Measurements from ENCODE around the gene CLCN2.
A peak's percentile ranks its signal among the peaks of the same experiment; 100 is the strongest.

Gene CLCN2

GRCh38 chr3:184361532-184361931 is at the start of gene CLCN2, which contains the start of gene POLR2H:
TSS of gene CLCN2 (minus strand) at chr3:184361605. CDS start at chr3:184361479, 126 bp downstream.
TSS of gene POLR2H (plus strand) at chr3:184361710. CDS start at chr3:184363493, 1,783 bp downstream.
- DNase-seq: peak; percentile 61

- DNase-seq: no peak
These were observed 48.6 kb upstream of the CLCN2 start for GRCh38 chr3:184409946-184410500.

- DNase-seq: no peak
These were observed 48.0 kb upstream of the CLCN2 start for GRCh38 chr3:184409331-184409926.

GRCh38 chr3:184405075-184406030 is 43.9 kb upstream of the CLCN2 start:
- no peak for DNase-seq

- DNase-seq: no peak
These were observed 38.0 kb upstream of the CLCN2 start for GRCh38 chr3:184399410-184399809.

- no peak for DNase-seq
These were observed 33.9 kb upstream of the CLCN2 start for GRCh38 chr3:184395320-184395660.

- no peak for DNase-seq
These were observed 29.9 kb upstream of the CLCN2 start for GRCh38 chr3:184391266-184391665.

- DNase-seq: no peak
These were observed 28.6 kb upstream of the CLCN2 start for GRCh38 chr3:184389935-184390528.

GRCh38 chr3:184389384-184389783 is 28.0 kb upstream of the CLCN2 start:
- DNase-seq: no peak

GRCh38 chr3:184388936-184389230 is 27.5 kb upstream of the CLCN2 start:
- no peak for DNase-seq

GRCh38 chr3:184388164-184388935 is 26.9 kb upstream of the CLCN2 start:
- no peak for DNase-seq

- no peak for DNase-seq
These were observed 25.8 kb upstream of the CLCN2 start for GRCh38 chr3:184387174-184387714.

GRCh38 chr3:184386047-184386806 is 24.8 kb upstream of the CLCN2 start:
- no peak for DNase-seq

- no peak for DNase-seq
These were observed 23.5 kb upstream of the CLCN2 start for GRCh38 chr3:184384856-184385422.

GRCh38 chr3:184384342-184384741 is 22.9 kb upstream of the CLCN2 start:
- DNase-seq: no peak

GRCh38 chr3:184383033-184383740 is 21.8 kb upstream of the CLCN2 start:
- DNase-seq: no peak

- DNase-seq: no peak
These were observed 21.1 kb upstream of the CLCN2 start for GRCh38 chr3:184382326-184383032.

GRCh38 chr3:184381261-184382224 is 20.1 kb upstream of the CLCN2 start:
- DNase-seq: no peak

All from stimulated activated CD8-positive, alpha-beta memory T cell treated with anti-CD3 and anti-CD28 coated beads, Interleukin-4, amount 100 ng/mL, for 48 hours (primary cell).